Measurements from ENCODE around the gene PCMT1. TPM values are rescaled to one million over a fixed set of nuclear protein-coding genes. Genes with fewer than 3 reads are reported as not detected.
"Not testable (repeated sequence)": the region's sequence is repeated elsewhere in the genome, so short reads cannot be mapped to it uniquely, and the experiment has no call there.

The PCMT1 gene
- total RNA-seq, 1 donor from 2014 or later: 88.8 TPM

GRCh38 chr6:149727793-149728498 lies 21.6 kb upstream of the PCMT1 start:
- Mint-ChIP-seq H3K4me3 (no peak overlapping the region), H3K27ac (peak overlapping the region; percentile 61), H3K36me3 (ENCODE audit: low read depth) (peaks cover 24% of the 10 kb centered on the region), H3K4me1 (ENCODE audit: low read depth) (peaks cover 27% of the 10 kb centered on the region), H3K9me3 (no peaks in the 10 kb centered on the region), H3K27me3 (ENCODE audit: insufficient read depth) (no peaks in the 10 kb centered on the region)
- intact Hi-C loops (cut with micrococcal nuclease): no loop called here
- DNase-seq (ENCODE audit: low spot score): no peak

DNA sequence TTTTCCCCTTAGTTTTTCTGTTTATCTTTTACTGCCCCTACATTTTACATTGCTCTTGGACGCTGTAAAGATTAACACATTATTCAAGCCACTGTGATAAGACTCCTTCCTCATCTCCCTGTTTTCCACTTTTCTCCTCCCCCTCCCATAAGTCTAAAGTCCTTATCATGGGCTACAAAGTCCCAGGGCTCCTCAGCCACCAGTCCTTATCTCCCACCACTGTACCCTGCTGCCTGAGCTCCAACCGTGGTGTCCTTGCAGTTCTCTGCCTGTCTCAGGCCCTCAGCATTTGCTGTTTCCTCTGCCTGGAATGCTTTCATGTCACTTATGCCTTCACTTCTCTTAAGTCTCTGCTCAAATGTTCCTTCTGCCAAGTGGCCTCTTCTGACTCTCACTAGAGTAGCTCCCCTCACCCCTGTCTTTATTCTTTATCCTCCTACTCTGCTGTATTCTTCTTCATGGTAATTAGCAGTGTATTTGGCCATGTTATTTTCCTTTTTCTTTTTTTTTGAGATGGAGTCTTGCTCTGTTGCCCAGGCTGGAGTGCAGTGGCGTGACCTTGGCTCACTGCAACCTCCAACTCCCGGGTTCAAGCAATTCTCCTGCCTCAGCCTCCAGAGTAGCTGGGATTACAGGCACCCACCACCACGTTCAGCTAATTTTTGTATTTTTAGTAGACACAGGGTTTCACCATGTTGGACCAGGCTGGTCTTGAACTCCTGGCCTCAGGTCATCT lies 20.9 kb upstream of the PCMT1 start:
- Mint-ChIP-seq H3K9me3 (no peaks in the 10 kb centered on the region), H3K27ac (peak overlapping the region; percentile 61), H3K4me3 (peak overlapping the region; percentile 56), H3K27me3 (ENCODE audit: insufficient read depth) (no peaks in the 10 kb centered on the region), H3K4me1 (ENCODE audit: low read depth) (peaks cover 27% of the 10 kb centered on the region), H3K36me3 (ENCODE audit: low read depth) (peaks cover 25% of the 10 kb centered on the region)
- intact Hi-C loops (cut with micrococcal nuclease): no loop called here
- no peak for DNase-seq (ENCODE audit: low spot score)

DNA sequence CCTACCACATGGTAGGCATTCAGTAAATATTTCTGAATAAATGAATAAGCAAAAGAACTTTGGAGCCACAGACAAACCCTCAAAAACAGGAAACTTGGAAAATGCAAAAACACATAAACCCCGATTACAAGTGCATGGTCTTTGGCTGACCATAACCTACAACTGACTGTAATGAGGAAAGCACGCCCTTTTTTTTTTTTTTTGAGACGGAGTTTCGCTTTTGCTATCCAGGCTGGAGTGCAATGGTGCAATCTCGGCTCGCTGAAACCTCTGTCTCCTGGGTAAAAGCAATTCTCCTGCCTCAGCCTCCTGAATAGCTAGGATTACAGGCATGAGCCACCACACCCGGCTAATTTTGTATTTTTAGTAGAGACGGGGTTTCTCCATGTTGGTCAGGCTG lies 19.7 kb upstream of the PCMT1 start:
- Mint-ChIP-seq H3K4me3 (no peak overlapping the region), H3K36me3 (ENCODE audit: low read depth) (peaks cover 23% of the 10 kb centered on the region), H3K27ac (no peak overlapping the region), H3K9me3 (no peaks in the 10 kb centered on the region), H3K27me3 (ENCODE audit: insufficient read depth) (no peaks in the 10 kb centered on the region), H3K4me1 (ENCODE audit: low read depth) (peaks cover 22% of the 10 kb centered on the region)
- intact Hi-C loops (cut with micrococcal nuclease): loop anchor here (1.0 kb wide), 1 partner anchor 30 kb away; no protein-coding TSS in a partner anchor
- DNase-seq (ENCODE audit: low spot score): no peak

GRCh38 chr6:149733089-149733720 lies 16.3 kb upstream of the PCMT1 start:
- no peak for DNase-seq (ENCODE audit: low spot score)
- no peak overlapping the region for H3K4me3 Mint-ChIP-seq
- H3K4me1 Mint-ChIP-seq (ENCODE audit: low read depth): peaks cover 17% of the 10 kb centered on the region
- H3K27me3 Mint-ChIP-seq (ENCODE audit: insufficient read depth): no peaks in the 10 kb centered on the region
- H3K9me3 Mint-ChIP-seq: no peaks in the 10 kb centered on the region
- peaks cover 20% of the 10 kb centered on the region for H3K36me3 Mint-ChIP-seq (ENCODE audit: low read depth)
- intact Hi-C loops (cut with micrococcal nuclease): no loop called here
- H3K27ac Mint-ChIP-seq: no peak overlapping the region

DNA sequence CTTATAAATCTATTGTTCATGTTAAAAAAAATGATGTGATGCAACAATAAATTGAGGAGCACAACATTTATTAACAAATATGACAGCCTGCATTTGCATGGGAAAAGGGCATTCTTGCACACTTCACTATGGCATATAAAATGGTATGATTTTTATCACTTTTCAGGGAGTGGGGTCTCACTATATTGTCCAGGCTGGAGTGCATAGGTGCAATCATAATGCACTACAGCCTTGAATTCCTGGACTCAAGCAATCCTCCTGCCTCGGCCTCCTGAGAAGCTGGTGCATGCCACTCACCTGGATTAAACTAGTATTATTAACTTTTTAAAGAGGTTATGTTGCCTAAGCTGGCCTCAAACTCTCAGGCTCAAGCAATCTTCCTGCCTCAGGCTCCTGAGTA lies 14.6 kb upstream of the PCMT1 start:
- Mint-ChIP-seq H3K9me3 (no peaks in the 10 kb centered on the region), H3K4me1 (ENCODE audit: low read depth) (no peaks in the 10 kb centered on the region), H3K27me3 (ENCODE audit: insufficient read depth) (no peaks in the 10 kb centered on the region), H3K4me3 (no peak overlapping the region), H3K36me3 (ENCODE audit: low read depth) (peaks cover 17% of the 10 kb centered on the region), H3K27ac (no peak overlapping the region)
- intact Hi-C loops (cut with micrococcal nuclease): no loop called here
- no peak for DNase-seq (ENCODE audit: low spot score)

- H3K4me1 Mint-ChIP-seq (ENCODE audit: low read depth): peaks cover 25% of the 10 kb centered on the region
- not testable (repeated sequence) for DNase-seq (ENCODE audit: low spot score); H3K9me3 Mint-ChIP-seq; H3K27me3 Mint-ChIP-seq (ENCODE audit: insufficient read depth)
- intact Hi-C loops (cut with micrococcal nuclease): loop anchor here (5.0 kb wide), 2 partner anchors 262 to 1707 kb away; partner anchors contain the start of gene RMND1
- peaks cover 17% of the 10 kb centered on the region for H3K36me3 Mint-ChIP-seq (ENCODE audit: low read depth)
- peak overlapping the region; percentile 99 for H3K4me3 Mint-ChIP-seq
- peak overlapping the region; percentile 87 for H3K27ac Mint-ChIP-seq
These were observed 4.3 kb upstream of the PCMT1 start for GRCh38 chr6:149745252-149745651.

- Mint-ChIP-seq H3K27me3 (ENCODE audit: insufficient read depth) (no peaks in the 10 kb centered on the region), H3K9me3 (no peaks in the 10 kb centered on the region), H3K4me1 (ENCODE audit: low read depth) (peaks cover 31% of the 10 kb centered on the region), H3K36me3 (ENCODE audit: low read depth) (peaks cover 11% of the 10 kb centered on the region), H3K4me3 (peak within 1 kb of the TSS; percentile 99), H3K27ac (peak within 1 kb of the TSS; percentile 87)
- peak; percentile 90 for DNase-seq (ENCODE audit: low spot score)
- intact Hi-C loops (cut with micrococcal nuclease): loop anchor here (1.0 to 5.0 kb wide), 8 partner anchors 23 to 1706 kb away; partner anchors contain the start of genes LATS1, LRP11, RMND1 and ZBTB2
These were observed 3.2 kb upstream of the PCMT1 start, which contains the start of gene NUP43 for GRCh38 chr6:149746147-149746946. TSS of gene NUP43 (minus strand) at chr6:149746529. CDS start at chr6:149746495, 34 bp downstream.

- H3K27me3 Mint-ChIP-seq (ENCODE audit: insufficient read depth); H3K9me3 Mint-ChIP-seq; DNase-seq (ENCODE audit: low spot score); H3K36me3 Mint-ChIP-seq (ENCODE audit: low read depth): not testable (repeated sequence)
- peak overlapping the region; percentile 87 for H3K27ac Mint-ChIP-seq
- peak overlapping the region; percentile 87 for H3K4me3 Mint-ChIP-seq
- intact Hi-C loops (cut with micrococcal nuclease): loop anchor here (1.0 to 5.0 kb wide), 4 partner anchors 101 to 1703 kb away; partner anchors contain the start of genes KATNA1, PPIL4 and RMND1
- peaks cover 31% of the 10 kb centered on the region for H3K4me1 Mint-ChIP-seq (ENCODE audit: low read depth)
These were observed 403 bp upstream of the PCMT1 start for GRCh38 chr6:149749082-149749593.

DNA sequence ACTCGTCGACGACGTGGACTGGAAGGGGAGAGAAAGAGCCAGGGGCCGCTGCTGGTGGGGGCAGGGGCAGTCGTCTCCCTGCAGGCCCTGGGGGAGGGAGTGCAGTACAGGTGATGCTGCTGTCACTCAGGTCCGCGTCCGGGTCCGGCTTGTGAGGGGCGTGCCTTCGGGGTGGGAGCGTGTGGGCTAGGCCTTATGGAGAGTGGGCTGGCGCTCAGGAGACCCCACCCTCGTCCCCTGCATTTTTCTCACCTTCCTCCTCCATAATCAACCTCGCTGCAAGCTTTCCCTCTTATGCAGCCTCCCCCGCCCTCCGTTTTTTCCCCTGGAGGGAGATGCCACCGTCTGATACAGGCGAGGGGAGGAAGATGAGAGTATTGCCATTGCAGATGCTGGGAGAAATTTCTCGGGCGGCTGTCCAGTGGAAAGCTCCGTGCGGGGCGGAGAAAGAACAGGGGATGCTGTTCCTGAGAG lies 632 bp downstream of the PCMT1 start:
- DNase-seq (ENCODE audit: low spot score): peak; percentile 42
- Mint-ChIP-seq H3K27ac (peak overlapping the region; percentile 83), H3K27me3 (ENCODE audit: insufficient read depth) (no peaks in the 10 kb centered on the region), H3K9me3 (no peaks in the 10 kb centered on the region), H3K4me3 (peak overlapping the region; percentile 87), H3K4me1 (ENCODE audit: low read depth) (peaks cover 30% of the 10 kb centered on the region), H3K36me3 (ENCODE audit: low read depth) (peaks cover 3% of the 10 kb centered on the region)
- intact Hi-C loops (cut with micrococcal nuclease): loop anchor here (1.0 kb wide), 1 partner anchor 184 kb away; the partner anchor contains the start of gene GINM1

DNA sequence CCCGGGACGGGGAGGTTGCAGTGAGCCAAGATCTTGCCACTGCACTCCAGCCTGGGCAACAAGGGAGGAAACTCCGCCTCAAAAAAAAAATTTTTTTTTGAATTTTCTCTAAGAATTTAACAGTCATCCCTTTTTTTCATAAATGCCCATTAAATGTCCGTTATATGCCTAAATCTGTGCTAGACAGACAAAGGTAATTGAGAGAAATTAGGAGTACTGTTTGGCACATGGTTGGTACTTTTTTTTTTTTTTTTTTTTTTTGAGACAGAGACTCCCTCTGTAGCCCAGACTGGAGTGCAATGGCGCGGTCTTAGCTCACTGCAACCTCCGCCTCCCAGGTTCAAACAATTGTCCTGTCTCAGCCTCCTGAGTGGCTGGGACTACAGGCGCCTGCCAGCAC lies 1.7 kb downstream of the PCMT1 start:
- no peaks in the 10 kb centered on the region for H3K27me3 Mint-ChIP-seq (ENCODE audit: insufficient read depth)
- H3K4me3 Mint-ChIP-seq: peak overlapping the region; percentile 87
- peaks cover 6% of the 10 kb centered on the region for H3K36me3 Mint-ChIP-seq (ENCODE audit: low read depth)
- H3K4me1 Mint-ChIP-seq (ENCODE audit: low read depth): peaks cover 27% of the 10 kb centered on the region
- DNase-seq (ENCODE audit: low spot score): no peak
- no peaks in the 10 kb centered on the region for H3K9me3 Mint-ChIP-seq
- H3K27ac Mint-ChIP-seq: no peak overlapping the region
- intact Hi-C loops (cut with micrococcal nuclease): no loop called here

DNA sequence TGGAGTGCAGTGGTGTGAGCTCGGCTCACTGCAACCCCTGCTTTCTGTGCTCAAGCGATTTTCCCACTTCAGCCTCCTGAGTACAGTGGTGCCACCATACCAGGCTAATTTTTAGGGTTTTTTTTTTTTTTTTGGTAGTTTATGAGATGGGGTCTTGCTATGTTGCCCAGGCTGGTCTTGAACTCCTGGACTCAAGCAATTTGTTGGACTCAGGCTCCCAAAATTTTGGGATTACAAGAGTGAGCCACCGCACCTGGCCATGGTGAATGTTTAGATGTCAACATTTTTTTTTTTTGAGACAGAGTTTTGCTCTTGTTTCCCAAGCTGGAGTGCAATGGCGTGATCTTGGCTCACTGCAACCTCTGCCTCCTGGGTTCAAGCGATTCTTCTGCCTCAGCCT lies 2.4 kb downstream of the PCMT1 start:
- H3K9me3 Mint-ChIP-seq; H3K27ac Mint-ChIP-seq; DNase-seq (ENCODE audit: low spot score); H3K36me3 Mint-ChIP-seq (ENCODE audit: low read depth); H3K27me3 Mint-ChIP-seq (ENCODE audit: insufficient read depth); intact Hi-C loops (cut with micrococcal nuclease): not testable (repeated sequence)
- peak overlapping the region; percentile 7 for H3K4me3 Mint-ChIP-seq
- peaks cover 21% of the 10 kb centered on the region for H3K4me1 Mint-ChIP-seq (ENCODE audit: low read depth)

Data from activated T-helper 1 cell treated with anti-CD3 and anti-CD28 coated beads, Interleukin-12 subunit alpha, Interleukin-12 subunit beta, Interleukin-2, Interleukin-4 antibody, amounts not matched to agents 30 ng/mL and 10 ng/mL and 1 ng/mL, durations not matched to agents 14 hours and 24 hours and 36 hours (primary cell).